HCT116 (cell line): ENCODE measurements around the gene ALDH3A1. TPM values are rescaled to one million over a fixed set of nuclear protein-coding genes. Genes with fewer than 3 reads are reported as not detected.

Experiments
- ATAC-seq: fragments of 200-7000 bp; cut with Tn5 transposase; 2 replicates; pipeline ENCODE4 v1.9.1; 2020; ENCODE audit warnings: mild to moderate bottlenecking, moderate library complexity
- BruUV-seq: library from RNA; stranded (reverse); fragments of 400-500 nt; replicated peaks from 2 replicates; lab custom pipeline; 2021; lab: Mats Ljungman, UMichigan
- CTCF ChIA-PET: fragments of 300-600 bp; sonication (Branson Sonifier 250); formaldehyde crosslinking; loops from one replicate; lab custom pipeline; 2021; ENCODE audit warnings: antibody characterized with exemption; lab: Charles Lee
- POLR2A ChIA-PET: fragments of 300-600, 350-600 bp; sonication (Branson Sonifier 250); formaldehyde crosslinking; loops from one replicate; lab custom pipeline; 2021; ENCODE audit warnings: antibody characterized with exemption; lab: Charles Lee
- RAD21 ChIA-PET, 2 experiments: fragments of 300-600 bp; sonication (Branson Sonifier 250); formaldehyde crosslinking; loops; one replicate each; lab custom pipeline; 2023; ENCODE audit warnings: low total read pairs in 2 of 2; ENCODE audit not compliant: uncharacterized antibody in 2 of 2, unreplicated experiment in 2 of 2, low non-redundant PET in 1 of 2; lab: Charles Lee
- DNase-seq: peaks from one replicate; pipeline ENCODE4 v3.0.0-alpha.2; 2010; ENCODE audit warnings: low read depth, low spot score
- H2AFZ ChIP-seq: fragments of 200-600 bp; shearing (Covaris generic), sonication (generic); 2 replicates; pipeline ENCODE4 v1.6.1; 2017; ENCODE audit warnings: low read depth, mixed run types, mixed read lengths, antibody characterized with exemption, low read length; ENCODE audit not compliant: poor library complexity, severe bottlenecking
- H3K27ac ChIP-seq: 2 replicates; pipeline ENCODE4 v1.5.1; 2012; ENCODE audit warnings: low read depth, low read length
- H3K27me3 ChIP-seq: fragments of 200-600 bp; sonication (generic); 2 replicates; pipeline ENCODE4 v1.6.1; 2016; ENCODE audit warnings: mixed run types, low read length, mixed read lengths; ENCODE audit not compliant: insufficient read depth
- H3K36me3 ChIP-seq, 2 experiments: fragments of 200-500 bp in 1 of 2; fragments of 200-600 bp in 1 of 2; sonication (Bioruptor generic) in 1 of 2; sonication (generic) in 1 of 2; 2 replicates each; pipeline versions ENCODE4 v1.5.1 to v1.6.1; 2014 to 2016; ENCODE audit warnings: low read length in 2 of 2, inconsistent platforms in 1 of 2, mixed read lengths in 1 of 2, mixed run types in 1 of 2; ENCODE audit not compliant: insufficient read depth in 2 of 2, control insufficient read depth in 1 of 2
- H3K4me1 ChIP-seq, 2 experiments: fragments of 200-600 bp in 1 of 2; sonication (generic) in 1 of 2; 2 replicates each; pipeline versions ENCODE4 v1.5.1 to v1.6.1; 2012 to 2017; ENCODE audit warnings: low read length in 2 of 2, inconsistent platforms in 1 of 2, mild to moderate bottlenecking in 1 of 2, mixed read lengths in 1 of 2, mixed run types in 1 of 2, moderate library complexity in 1 of 2; ENCODE audit not compliant: insufficient read depth in 2 of 2, control insufficient read depth in 1 of 2
- H3K4me2 ChIP-seq: fragments of 200-600 bp; sonication (generic); 2 replicates; pipeline ENCODE4 v1.6.1; 2017; ENCODE audit warnings: mixed run types, low read length, mixed read lengths
- H3K4me3 ChIP-seq, 2 experiments: fragments of 200-600 bp in 1 of 2; sonication (generic) in 1 of 2; replicated peaks in 1 of 2; 2 replicates each; pipeline ENCODE4 v1.5.1; 2011 to 2016; ENCODE audit warnings: low read length in 2 of 2, control low read depth in 1 of 2, low read depth in 1 of 2, mild to moderate bottlenecking in 1 of 2, mixed read lengths in 1 of 2, mixed run types in 1 of 2
- H3K79me2 ChIP-seq: fragments of 200-600 bp; sonication (generic); 2 replicates; pipeline ENCODE4 v1.6.1; 2017; ENCODE audit warnings: mild to moderate bottlenecking, mixed run types, low read length, moderate library complexity, mixed read lengths; ENCODE audit not compliant: insufficient read depth
- H3K9ac ChIP-seq: fragments of 200-600 bp; sonication (generic); 2 replicates; pipeline ENCODE4 v1.6.1; 2016; ENCODE audit warnings: low read length, mixed read lengths
- H3K9me2 ChIP-seq: fragments of 200-600 bp; sonication (generic), shearing (Covaris generic); 2 replicates; pipeline ENCODE4 v1.6.1; 2017; ENCODE audit warnings: mixed run types, mild to moderate bottlenecking, moderate library complexity; ENCODE audit not compliant: insufficient read depth
- H3K9me3 ChIP-seq, 2 experiments: fragments of 200-500 bp in 1 of 2; fragments of 200-600 bp in 1 of 2; sonication (Bioruptor generic) in 1 of 2; sonication (generic) in 1 of 2; 2 replicates each; pipeline ENCODE4 v1.6.1; 2014 to 2017; ENCODE audit warnings: low read length in 2 of 2, mixed read lengths in 2 of 2, inconsistent platforms in 1 of 2, low read depth in 1 of 2, mild to moderate bottlenecking in 1 of 2, mixed run types in 1 of 2, moderate library complexity in 1 of 2; ENCODE audit not compliant: control insufficient read depth in 1 of 2, insufficient read depth in 1 of 2
- H4K20me1 ChIP-seq: fragments of 200-600 bp; sonication (generic), shearing (Covaris generic); 2 replicates; pipeline ENCODE4 v1.6.1; 2017; ENCODE audit warnings: mixed run types, mild to moderate bottlenecking, moderate library complexity; ENCODE audit not compliant: insufficient read depth
- ATF3 ChIP-seq: IDR thresholded peaks from 2 replicates; pipeline ENCODE4 v1.6.1; 2012
- CBX3 ChIP-seq: IDR thresholded peaks from 2 replicates; pipeline ENCODE4 v1.6.1; 2012; ENCODE audit warnings: low read depth
- CEBPB ChIP-seq: IDR thresholded peaks from 2 replicates; pipeline ENCODE4 v1.6.1; 2012; ENCODE audit warnings: low read depth
- CTCF ChIP-seq, 3 experiments: fragments of 200-600 bp in 1 of 3; sonication (generic) in 1 of 3; IDR thresholded peaks in 2 of 3; conservative IDR thresholded peaks in 1 of 3; 2 replicates each; pipeline ENCODE4 v1.5.1; 2012 to 2017; ENCODE audit warnings: low read depth in 2 of 3, low read length in 2 of 3, antibody characterized with exemption in 1 of 3, borderline replicate concordance in 1 of 3, control low read depth in 1 of 3, mild to moderate bottlenecking in 1 of 3, mixed read lengths in 1 of 3, mixed run types in 1 of 3, moderate library complexity in 1 of 3; ENCODE audit not compliant: insufficient read depth in 1 of 3
- EGR1 ChIP-seq: IDR thresholded peaks from 2 replicates; pipeline ENCODE4 v1.6.1; 2012; ENCODE audit warnings: low read depth
- ELF1 ChIP-seq: IDR thresholded peaks from 2 replicates; pipeline ENCODE4 v1.6.1; 2012; ENCODE audit warnings: low read depth, borderline replicate concordance
- EZH2 ChIP-seq: fragments of 200-600 bp; sonication (generic); IDR thresholded peaks from 2 replicates; pipeline ENCODE4 v1.6.1; 2017; ENCODE audit warnings: antibody characterized with exemption, mixed run types
- EZH2phosphoT487 ChIP-seq: fragments of 200-600 bp; IDR thresholded peaks from 2 replicates; pipeline ENCODE4 v1.6.1; 2018; ENCODE audit warnings: antibody characterized with exemption, borderline replicate concordance
- FOSL1 ChIP-seq: IDR thresholded peaks from 2 replicates; pipeline ENCODE4 v1.6.1; 2012; ENCODE audit warnings: low read depth
- JUND ChIP-seq: IDR thresholded peaks from 2 replicates; pipeline ENCODE4 v1.6.1; 2012
- POLR2AphosphoS5 ChIP-seq: IDR thresholded peaks from 2 replicates; pipeline ENCODE4 v1.6.1; 2011; ENCODE audit warnings: mild to moderate bottlenecking, low read depth, low read length, moderate library complexity
- RAD21 ChIP-seq: IDR thresholded peaks from 2 replicates; pipeline ENCODE4 v1.6.1; 2012; ENCODE audit warnings: low read depth, mild to moderate bottlenecking
- REST ChIP-seq: IDR thresholded peaks from 2 replicates; pipeline ENCODE4 v1.6.1; 2012; ENCODE audit warnings: low read depth
- SIN3A ChIP-seq: IDR thresholded peaks from 2 replicates; pipeline ENCODE4 v1.6.1; 2012; ENCODE audit warnings: low read depth
- SP1 ChIP-seq: IDR thresholded peaks from 2 replicates; pipeline ENCODE4 v1.6.1; 2012; ENCODE audit warnings: low read depth
- ZBTB33 ChIP-seq: IDR thresholded peaks from 2 replicates; pipeline ENCODE4 v1.6.1; 2011; ENCODE audit warnings: mild to moderate bottlenecking, low read length, moderate library complexity; ENCODE audit not compliant: insufficient replicate concordance; ENCODE audit errors: extremely low read depth
- ZFX ChIP-seq: fragments of 450-650 bp; IDR thresholded peaks from 2 replicates; pipeline ENCODE4 v1.6.1; 2017
- ZNF274 ChIP-seq: fragments of 200-500 bp; sonication (Bioruptor generic); IDR thresholded peaks from 2 replicates; pipeline ENCODE4 v1.6.1; 2014; ENCODE audit warnings: mild to moderate bottlenecking, low read depth, low read length, inconsistent platforms
- intact Hi-C: fragments of 100-400 bp; cut with micrococcal nuclease; formaldehyde crosslinking; loops from 2 replicates; pipeline ENCODE4 v1.10.0; 2022
- total RNA-seq: library from RNA; stranded (reverse); gene quantifications from one replicate; pipeline ENCODE4 v1.2.1, GENCODE V29; 2021; ENCODE audit not compliant: unreplicated experiment

Gene ALDH3A1
- total RNA-seq, 1 experiment from 2014 or later: 0.86 TPM

- Histone ChIP-seq H3K4me2 (no peak overlapping the region), H3K27me3 (no peaks in the 10 kb centered on the region), H4K20me1 (no peaks in the 10 kb centered on the region), H3K4me3 (no peak overlapping the region), H3K79me2 (no peaks in the 10 kb centered on the region), H3K4me1 (no peaks in the 10 kb centered on the region; a peak in 1 of 4 replicates), H3K9me2 (no peaks in the 10 kb centered on the region), H3K36me3 (no peaks in the 10 kb centered on the region), H3K9ac (no peak overlapping the region)
- intact Hi-C loops: no loop called here
- POLR2A ChIA-PET: no interaction called here
- no TSS peak for BruUV-seq
- TF ChIP-seq SIN3A: no peak
- no peak for TF ChIP-seq EGR1
- no peak for TF ChIP-seq FOSL1
- TF ChIP-seq SP1: no peak
- no peak for TF ChIP-seq CBX3
- TF ChIP-seq JUND: no peak
- no peak for TF ChIP-seq RAD21
- no peak for TF ChIP-seq ATF3
- no peak for TF ChIP-seq EZH2phosphoT487
- TF ChIP-seq REST: no peak
- TF ChIP-seq ELF1: no peak
- no peak for TF ChIP-seq EZH2
- TF ChIP-seq ZFX: no peak
- TF ChIP-seq CTCF (IDR thresholded peaks at IDR 0.05 in 2 of 3, conservative IDR thresholded peaks at IDR 0.05 in 1 of 3; ENCODE audit: borderline replicate concordance in 1 of 3, insufficient read depth in 1 of 3, low read depth in 2 of 3, low read length in 2 of 3): no peak
- no peak for TF ChIP-seq ZNF274
- no peak for TF ChIP-seq ZBTB33
- no peak for TF ChIP-seq POLR2AphosphoS5
- no peak for TF ChIP-seq CEBPB
- TF ChIP-seq, all 23 proteins: peak for 0
- ChIA-PET RAD21 (no interaction called here), CTCF (no interaction called here)
- DNase-seq: no peak
- H3K27ac ChIP-seq: no peak overlapping the region
- no peak overlapping the region for H2AFZ ChIP-seq
- no peaks in the 10 kb centered on the region for H3K9me3 ChIP-seq
- ATAC-seq: no peak
Observed at GRCh38 chr17:19705771-19706770, 42.0 kb downstream of the ALDH3A1 start.
